DOHH2 (cell line): Measurements from ENCODE around the gene C1orf94.

Experiments used
- H3F3A ChIP-seq: fragments of 200-600 bp; sonication (generic), shearing (Covaris generic); 2 replicates; pipeline ENCODE4 v1.6.0; 2016; ENCODE audit warnings: antibody characterized with exemption, mild to moderate bottlenecking; ENCODE audit not compliant: control insufficient read depth, insufficient read depth
- H3K27ac ChIP-seq: fragments of 200-600 bp; sonication (generic); 2 replicates; pipeline ENCODE4 v1.5.1; 2014; ENCODE audit warnings: low read depth, mild to moderate bottlenecking, low read length, moderate library complexity
- H3K27me3 ChIP-seq: fragments of 200-600 bp; sonication (generic); 2 replicates; pipeline ENCODE4 v1.6.1; 2014; ENCODE audit warnings: mild to moderate bottlenecking, low read length, mixed read lengths; ENCODE audit not compliant: control insufficient read depth
- H3K36me3 ChIP-seq: fragments of 200-600 bp; sonication (generic); 2 replicates; pipeline ENCODE4 v1.6.1; 2014; ENCODE audit warnings: mild to moderate bottlenecking, low read length, moderate library complexity, mixed read lengths; ENCODE audit not compliant: control insufficient read depth
- H3K4me1 ChIP-seq: fragments of 200-600 bp; sonication (generic); 2 replicates; pipeline ENCODE4 v1.6.1; 2014; ENCODE audit warnings: mild to moderate bottlenecking, low read length, mixed read lengths; ENCODE audit not compliant: control insufficient read depth
- H3K4me2 ChIP-seq: fragments of 200-600 bp; sonication (generic); 2 replicates; pipeline ENCODE4 v1.6.0; 2014; ENCODE audit warnings: mild to moderate bottlenecking, low read length, moderate library complexity
- H3K4me3 ChIP-seq: fragments of 200-600 bp; sonication (generic); 2 replicates; pipeline ENCODE4 v1.5.1; 2014; ENCODE audit warnings: mild to moderate bottlenecking, low read length, mixed read lengths
- H3K79me2 ChIP-seq: fragments of 200-600 bp; sonication (generic); 2 replicates; pipeline ENCODE4 v1.6.1; 2014; ENCODE audit warnings: mild to moderate bottlenecking, low read length, mixed read lengths; ENCODE audit not compliant: control insufficient read depth
- H3K9me2 ChIP-seq: fragments of 200-600 bp; sonication (generic); replicated peaks from 2 replicates; pipeline ENCODE4 v1.6.1; 2014; ENCODE audit warnings: mild to moderate bottlenecking, low read length, mixed read lengths; ENCODE audit not compliant: control insufficient read depth
- H3K9me3 ChIP-seq: fragments of 200-600 bp; sonication (generic); 2 replicates; pipeline ENCODE4 v1.6.1; 2014; ENCODE audit warnings: antibody characterized with exemption, low read length, mixed read lengths; ENCODE audit not compliant: control insufficient read depth, insufficient read depth
- H4K20me1 ChIP-seq: fragments of 200-600 bp; sonication (generic); 2 replicates; pipeline ENCODE4 v1.6.0; 2014; ENCODE audit warnings: low read depth, mild to moderate bottlenecking, antibody characterized with exemption, low read length, moderate library complexity; ENCODE audit not compliant: control insufficient read depth, insufficient read depth
- CTCF ChIP-seq: fragments of 200-600 bp; sonication (generic); IDR thresholded peaks from one replicate; pipeline ENCODE4 v1.5.1; 2014; ENCODE audit warnings: antibody characterized with exemption, mild to moderate bottlenecking, low read depth, low read length; ENCODE audit not compliant: poor library complexity, severe bottlenecking
- EZH2phosphoT487 ChIP-seq: fragments of 200-600 bp; sonication (generic); IDR thresholded peaks from 2 replicates; pipeline ENCODE4 v1.6.1; 2017; ENCODE audit warnings: borderline replicate concordance, mild to moderate bottlenecking, antibody characterized with exemption, low read length, moderate library complexity, mixed read lengths

The C1orf94 gene

GRCh38 chr1:34265396-34265795 is 88.7 kb downstream of the C1orf94 start:
- Histone ChIP-seq H3K27ac (no peak overlapping the region), H4K20me1 (no peaks in the 10 kb centered on the region), H3K4me2 (no peak overlapping the region), H3K9me2 (no peaks in the 10 kb centered on the region), H3K79me2 (no peaks in the 10 kb centered on the region), H3K9me3 (no peaks in the 10 kb centered on the region), H3K27me3 (peaks cover 6% of the 10 kb centered on the region; the same call in 1 of the 2 replicates), H3K4me3 (no peak overlapping the region), H3K36me3 (no peaks in the 10 kb centered on the region), H3F3A (no peaks in the 10 kb centered on the region), H3K4me1 (peaks cover 6% of the 10 kb centered on the region; the same call in 1 of the 2 replicates)
- no peak for TF ChIP-seq CTCF
- TF ChIP-seq EZH2phosphoT487 = no peak

GRCh38 chr1:34266127-34266951 is 89.6 kb downstream of the C1orf94 start:
- Histone ChIP-seq H3K9me2 (no peaks in the 10 kb centered on the region), H3K79me2 (no peaks in the 10 kb centered on the region), H3K4me1 (peaks cover 6% of the 10 kb centered on the region; the same call in 1 of the 2 replicates), H3K36me3 (no peaks in the 10 kb centered on the region), H3K27me3 (peaks cover 6% of the 10 kb centered on the region; the same call in 1 of the 2 replicates), H3K9me3 (no peaks in the 10 kb centered on the region), H3F3A (no peaks in the 10 kb centered on the region), H3K4me2 (no peak overlapping the region), H3K27ac (no peak overlapping the region), H4K20me1 (no peaks in the 10 kb centered on the region), H3K4me3 (no peak overlapping the region)
- TF ChIP-seq EZH2phosphoT487 = no peak
- no peak for TF ChIP-seq CTCF

GRCh38 chr1:34267326-34267725 is 90.6 kb downstream of the C1orf94 start:
- Histone ChIP-seq H3K4me3 (no peak overlapping the region), H3F3A (no peaks in the 10 kb centered on the region), H3K4me1 (peaks cover 6% of the 10 kb centered on the region; the same call in 1 of the 2 replicates), H3K9me3 (no peaks in the 10 kb centered on the region), H3K4me2 (no peak overlapping the region), H3K9me2 (no peaks in the 10 kb centered on the region), H3K36me3 (no peaks in the 10 kb centered on the region), H4K20me1 (no peaks in the 10 kb centered on the region), H3K27ac (no peak overlapping the region), H3K27me3 (peaks cover 6% of the 10 kb centered on the region; the same call in 1 of the 2 replicates), H3K79me2 (no peaks in the 10 kb centered on the region)
- TF ChIP-seq CTCF = no peak
- TF ChIP-seq EZH2phosphoT487 = no peak
